NCI-H748 treated with DMSO at 0.1 percent for 48 hours (cell line): Measurements from ENCODE around the gene LAMA3.

ENCODE experiments used
- DNase-seq: peaks from one replicate; lab custom pipeline; 2025; lab: John Stamatoyannopoulos, UW

Gene LAMA3

GRCh38 chr18:23939366-23939765, 250.1 kb downstream of the LAMA3 start:
- DNase-seq, result no peak

- DNase-seq, result no peak
Measured at GRCh38 chr18:23939896-23940295, 250.6 kb downstream of the LAMA3 start.

GRCh38 chr18:23941791-23942190, 252.5 kb downstream of the LAMA3 start:
- no peak for DNase-seq

- DNase-seq, result no peak
Measured at GRCh38 chr18:23943104-23943503, 253.9 kb downstream of the LAMA3 start.

GRCh38 chr18:23943903-23944624, 254.8 kb downstream of the LAMA3 start:
- DNase-seq, result no peak

GRCh38 chr18:23945416-23946079, 256.3 kb downstream of the LAMA3 start:
- no peak for DNase-seq

GRCh38 chr18:23949863-23950262, 260.6 kb downstream of the LAMA3 start:
- DNase-seq, result no peak

- no peak for DNase-seq
Measured at GRCh38 chr18:23950644-23951043, 261.4 kb downstream of the LAMA3 start.

- no peak for DNase-seq
Measured at GRCh38 chr18:23951206-23951605, 262.0 kb downstream of the LAMA3 start.

GRCh38 chr18:23953984-23954383, 264.7 kb downstream of the LAMA3 start:
- DNase-seq, result no peak

- DNase-seq, result no peak
Measured at GRCh38 chr18:23956483-23956882, 267.2 kb downstream of the LAMA3 start.

- no peak for DNase-seq
Measured at GRCh38 chr18:23958036-23958435, 268.8 kb downstream of the LAMA3 start.

GRCh38 chr18:23963443-23964165, 274.4 kb downstream of the LAMA3 start:
- DNase-seq, result no peak

- DNase-seq, result no peak
Measured at GRCh38 chr18:23964282-23965238, 275.3 kb downstream of the LAMA3 start.

- DNase-seq, result peak; percentile 13
Measured at GRCh38 chr18:23966909-23967308, 277.7 kb downstream of the LAMA3 start.

- DNase-seq, result no peak
Measured at GRCh38 chr18:23967321-23968089, 278.3 kb downstream of the LAMA3 start.

- no peak for DNase-seq
Measured at GRCh38 chr18:23968638-23969604, 279.7 kb downstream of the LAMA3 start.

- no peak for DNase-seq
Measured at GRCh38 chr18:23969664-23970063, 280.4 kb downstream of the LAMA3 start.

GRCh38 chr18:23970161-23971096, 281.2 kb downstream of the LAMA3 start:
- no peak for DNase-seq
